ENCODE results near the gene WDR88.

DNA sequence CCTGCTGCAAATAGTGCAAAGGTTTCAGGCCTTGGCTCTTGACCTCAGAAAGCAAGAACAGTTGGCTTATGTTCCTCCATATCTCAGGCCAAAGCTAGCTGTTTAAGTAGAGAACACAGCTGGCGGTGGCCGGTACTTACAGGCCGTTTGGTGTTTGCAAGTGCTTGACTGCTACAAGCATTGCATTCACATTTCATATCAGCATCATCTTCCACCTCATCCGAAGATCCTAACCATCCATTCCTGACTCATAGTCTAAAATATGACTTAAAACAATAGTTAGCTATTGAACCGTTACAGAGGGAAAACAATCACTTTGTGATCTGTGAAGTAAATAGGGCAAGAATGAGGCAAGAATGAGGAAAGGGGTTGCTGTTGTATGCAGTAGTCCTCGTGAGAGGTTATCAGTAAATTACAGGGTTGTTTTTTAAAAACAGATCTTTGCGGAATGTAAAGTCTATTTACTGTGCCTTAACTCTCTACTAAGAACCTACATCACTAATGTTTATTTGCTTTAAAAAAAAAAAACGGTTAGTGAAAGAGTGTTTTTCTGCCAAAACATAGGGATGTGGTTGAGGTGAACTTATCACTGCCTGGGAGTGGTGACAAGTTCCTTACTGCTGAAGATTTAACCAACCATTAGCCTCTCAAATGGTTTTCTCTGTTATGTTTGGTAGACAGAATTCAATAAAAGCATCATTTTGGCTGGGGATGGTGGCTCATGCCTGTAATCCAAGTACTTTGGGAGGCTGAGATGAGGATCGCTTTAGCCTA lies 21.6 kb upstream of the WDR88 start:
- TF ChIP-seq EZH2 (IDR thresholded peaks at IDR 0.05; ENCODE audit: borderline replicate concordance, control insufficient read depth, low read depth, low read length) (no peak), YY1 (IDR thresholded peaks at IDR 0.05; ENCODE audit: low read depth, low read length) (no peak), PAX8 (IDR thresholded peaks at IDR 0.05) (no peak), EED (IDR thresholded peaks at IDR 0.05; ENCODE audit: low read depth) (no peak), TCF7 (IDR thresholded peaks at IDR 0.05; ENCODE audit: borderline replicate concordance) (no peak), NFIC (IDR thresholded peaks at IDR 0.05; ENCODE audit: low read depth, low read length) (no peak), HDAC6 (IDR thresholded peaks at IDR 0.05; ENCODE audit: unreplicated experiment) (no peak), TARDBP (IDR thresholded peaks at IDR 0.05; ENCODE audit: borderline replicate concordance) (no peak)
- TF ChIP-seq, protein P1, sequence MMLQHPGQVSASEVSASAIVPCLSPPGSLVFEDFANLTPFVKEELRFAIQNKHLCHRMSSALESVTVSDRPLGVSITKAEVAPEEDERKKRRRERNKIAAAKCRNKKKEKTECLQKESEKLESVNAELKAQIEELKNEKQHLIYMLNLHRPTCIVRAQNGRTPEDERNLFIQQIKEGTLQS (IDR thresholded peaks at IDR 0.05; ENCODE audit: borderline replicate concordance, extremely low read depth, low read depth, low read length), result no peak
- TF ChIP-seq, protein P2, sequence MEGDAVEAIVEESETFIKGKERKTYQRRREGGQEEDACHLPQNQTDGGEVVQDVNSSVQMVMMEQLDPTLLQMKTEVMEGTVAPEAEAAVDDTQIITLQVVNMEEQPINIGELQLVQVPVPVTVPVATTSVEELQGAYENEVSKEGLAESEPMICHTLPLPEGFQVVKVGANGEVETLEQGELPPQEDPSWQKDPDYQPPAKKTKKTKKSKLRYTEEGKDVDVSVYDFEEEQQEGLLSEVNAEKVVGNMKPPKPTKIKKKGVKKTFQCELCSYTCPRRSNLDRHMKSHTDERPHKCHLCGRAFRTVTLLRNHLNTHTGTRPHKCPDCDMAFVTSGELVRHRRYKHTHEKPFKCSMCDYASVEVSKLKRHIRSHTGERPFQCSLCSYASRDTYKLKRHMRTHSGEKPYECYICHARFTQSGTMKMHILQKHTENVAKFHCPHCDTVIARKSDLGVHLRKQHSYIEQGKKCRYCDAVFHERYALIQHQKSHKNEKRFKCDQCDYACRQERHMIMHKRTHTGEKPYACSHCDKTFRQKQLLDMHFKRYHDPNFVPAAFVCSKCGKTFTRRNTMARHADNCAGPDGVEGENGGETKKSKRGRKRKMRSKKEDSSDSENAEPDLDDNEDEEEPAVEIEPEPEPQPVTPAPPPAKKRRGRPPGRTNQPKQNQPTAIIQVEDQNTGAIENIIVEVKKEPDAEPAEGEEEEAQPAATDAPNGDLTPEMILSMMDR (IDR thresholded peaks at IDR 0.05 in 2 of 3, conservative IDR thresholded peaks at IDR 0.05 in 1 of 3; ENCODE audit: control insufficient read depth in 2 of 3, extremely low read depth in 1 of 3, insufficient read depth in 1 of 3, low read depth in 3 of 3, low read length in 3 of 3), result no peak

Measured in GM12878 (cell line).